ENCODE measurements around the gene CDC27.
"Not testable (repeated sequence)": the region's sequence is repeated elsewhere in the genome, so short reads cannot be mapped to it uniquely, and the experiment has no call there.

The CDC27 gene

GRCh38 chr17:47219621-47220475 is 30.8 kb upstream of the CDC27 start:
- Histone ChIP-seq H3K27ac (ENCODE audit: low read depth, low read length) (no peak overlapping the region), H3K4me2 (ENCODE audit: low read length) (no peak overlapping the region), H3K4me3 (ENCODE audit: low read length) (no peak overlapping the region)

DNA sequence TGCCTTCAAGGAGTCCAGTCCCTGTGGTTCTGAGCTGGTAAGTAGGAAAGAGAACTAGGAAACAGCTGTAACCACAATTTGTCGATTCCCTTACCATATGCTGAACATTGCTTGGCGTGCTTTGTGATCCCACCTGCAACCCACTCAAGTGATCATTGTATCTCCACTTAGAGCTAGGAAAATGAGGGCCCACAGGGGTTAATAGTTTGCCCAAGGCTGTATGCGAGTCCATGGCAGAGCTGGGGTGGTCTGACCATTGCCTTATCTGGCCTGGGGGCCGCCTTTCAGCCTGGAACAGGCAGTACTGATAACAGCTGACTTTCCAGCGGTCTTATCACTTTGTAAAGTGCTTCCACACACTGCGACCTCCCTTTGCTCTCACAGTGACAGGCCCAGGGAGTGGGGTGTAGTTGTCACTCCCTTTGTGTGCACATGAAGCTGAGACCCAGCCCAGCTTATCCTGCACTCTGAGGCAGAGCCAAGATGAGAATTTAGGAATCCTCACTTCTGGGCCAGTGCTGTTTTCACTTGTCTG is 29.9 kb upstream of the CDC27 start:
- H3F3A ChIP-seq (ENCODE audit: control insufficient read depth, insufficient read depth), result no peaks in the 10 kb centered on the region
- H3K27ac ChIP-seq (ENCODE audit: low read depth, low read length), result no peak overlapping the region
- H3K36me3 ChIP-seq (ENCODE audit: control insufficient read depth, low read length), result no peaks in the 10 kb centered on the region
- H3K9me2 ChIP-seq (replicated peaks; ENCODE audit: control insufficient read depth, low read length), result no peaks in the 10 kb centered on the region
- no peak for TF ChIP-seq EZH2phosphoT487 (IDR thresholded peaks at IDR 0.05; ENCODE audit: borderline replicate concordance, low read length)
- no peak for TF ChIP-seq CTCF (IDR thresholded peaks at IDR 0.05; ENCODE audit: low read depth, low read length, poor library complexity, severe bottlenecking)
- H4K20me1 ChIP-seq (ENCODE audit: control insufficient read depth, insufficient read depth, low read depth, low read length), result no peaks in the 10 kb centered on the region
- no peaks in the 10 kb centered on the region for H3K79me2 ChIP-seq (ENCODE audit: control insufficient read depth, low read length)
- peaks cover 11% of the 10 kb centered on the region for H3K4me1 ChIP-seq (ENCODE audit: control insufficient read depth, low read length)
- H3K4me3 ChIP-seq (ENCODE audit: low read length), result no peak overlapping the region
- no peak overlapping the region for H3K4me2 ChIP-seq (ENCODE audit: low read length)
- H3K9me3 ChIP-seq (ENCODE audit: control insufficient read depth, insufficient read depth, low read length), result peaks cover 4% of the 10 kb centered on the region
- no peaks in the 10 kb centered on the region for H3K27me3 ChIP-seq (ENCODE audit: control insufficient read depth, low read length)

More at GRCh38 chr17:47219621-47220475, 30.8 kb upstream of the CDC27 start:
- Histone ChIP-seq H3K79me2 (ENCODE audit: control insufficient read depth, low read length) (no peaks in the 10 kb centered on the region), H3K9me2 (replicated peaks; ENCODE audit: control insufficient read depth, low read length) (no peaks in the 10 kb centered on the region), H3K9me3 (ENCODE audit: control insufficient read depth, insufficient read depth, low read length) (peaks cover 5% of the 10 kb centered on the region), H3K27me3 (ENCODE audit: control insufficient read depth, low read length) (no peaks in the 10 kb centered on the region), H3K4me1 (ENCODE audit: control insufficient read depth, low read length) (peaks cover 11% of the 10 kb centered on the region), H3K36me3 (ENCODE audit: control insufficient read depth, low read length) (no peaks in the 10 kb centered on the region), H3F3A (ENCODE audit: control insufficient read depth, insufficient read depth) (no peaks in the 10 kb centered on the region), H4K20me1 (ENCODE audit: control insufficient read depth, insufficient read depth, low read depth, low read length) (no peaks in the 10 kb centered on the region)
- TF ChIP-seq EZH2phosphoT487 (IDR thresholded peaks at IDR 0.05; ENCODE audit: borderline replicate concordance, low read length) (no peak), CTCF (IDR thresholded peaks at IDR 0.05; ENCODE audit: low read depth, low read length, poor library complexity, severe bottlenecking) (no peak)

GRCh38 chr17:47217279-47217678 is 28.2 kb upstream of the CDC27 start:
- not testable (repeated sequence) for H3K4me2 ChIP-seq (ENCODE audit: low read length)

GRCh38 chr17:47216821-47217220 is 27.7 kb upstream of the CDC27 start:
- not testable (repeated sequence) for H4K20me1 ChIP-seq (ENCODE audit: control insufficient read depth, insufficient read depth, low read depth, low read length); H3K4me3 ChIP-seq (ENCODE audit: low read length); H3K9me2 ChIP-seq (replicated peaks; ENCODE audit: control insufficient read depth, low read length); H3K27me3 ChIP-seq (ENCODE audit: control insufficient read depth, low read length); H3K79me2 ChIP-seq (ENCODE audit: control insufficient read depth, low read length); H3K36me3 ChIP-seq (ENCODE audit: control insufficient read depth, low read length); H3F3A ChIP-seq (ENCODE audit: control insufficient read depth, insufficient read depth); H3K4me2 ChIP-seq (ENCODE audit: low read length); H3K27ac ChIP-seq (ENCODE audit: low read depth, low read length); H3K9me3 ChIP-seq (ENCODE audit: control insufficient read depth, insufficient read depth, low read length)
- peaks cover 21% of the 10 kb centered on the region for H3K4me1 ChIP-seq (ENCODE audit: control insufficient read depth, low read length)

More at GRCh38 chr17:47217279-47217678, 28.2 kb upstream of the CDC27 start:
- H3F3A ChIP-seq (ENCODE audit: control insufficient read depth, insufficient read depth); H3K27ac ChIP-seq (ENCODE audit: low read depth, low read length); H3K9me2 ChIP-seq (replicated peaks; ENCODE audit: control insufficient read depth, low read length); H3K4me3 ChIP-seq (ENCODE audit: low read length); H3K79me2 ChIP-seq (ENCODE audit: control insufficient read depth, low read length); H3K36me3 ChIP-seq (ENCODE audit: control insufficient read depth, low read length); H3K27me3 ChIP-seq (ENCODE audit: control insufficient read depth, low read length); H4K20me1 ChIP-seq (ENCODE audit: control insufficient read depth, insufficient read depth, low read depth, low read length); H3K9me3 ChIP-seq (ENCODE audit: control insufficient read depth, insufficient read depth, low read length): not testable (repeated sequence)
- H3K4me1 ChIP-seq (ENCODE audit: control insufficient read depth, low read length), result peaks cover 19% of the 10 kb centered on the region
